OCI-LY3 (cell line): ENCODE results near the gene VPS13A.

Experiments used
- CTCF ChIP-seq: fragments of 200-600, 300-600 bp; sonication (generic); IDR thresholded peaks from 2 replicates; pipeline ENCODE4 v1.5.1; 2014; ENCODE audit warnings: antibody characterized with exemption, low read length, low read depth
- EZH2phosphoT487 ChIP-seq: fragments of 200-600 bp; shearing (Covaris generic); IDR thresholded peaks from 2 replicates; pipeline ENCODE4 v1.6.1; 2018; ENCODE audit warnings: antibody characterized with exemption, mixed run types, low read depth

- no peak for TF ChIP-seq CTCF
- TF ChIP-seq EZH2phosphoT487, result no peak
These were observed 274.2 kb downstream of the VPS13A start for GRCh38 chr9:77451507-77451906.
